HG02759 (cell line): ENCODE data around the gene SEC22C.

Source experiments
- ATAC-seq: cut with Tn5 transposase; IDR thresholded peaks from one replicate; pipeline ENCODE4 v1.9.1; 2021; ENCODE audit warnings: mild to moderate bottlenecking, moderate library complexity; ENCODE audit not compliant: unreplicated experiment

SEC22C gene

GRCh38 chr3:42539871-42540714 lies 41.7 kb downstream of the SEC22C start:
- ATAC-seq: peak; percentile 70

- ATAC-seq: no peak
These were observed 44.4 kb downstream of the SEC22C start for GRCh38 chr3:42537350-42537749.

GRCh38 chr3:42535981-42536784 lies 45.6 kb downstream of the SEC22C start:
- ATAC-seq: no peak

- no peak for ATAC-seq
These were observed 48.4 kb downstream of the SEC22C start for GRCh38 chr3:42533161-42533897.

- ATAC-seq: no peak
These were observed 49.5 kb downstream of the SEC22C start for GRCh38 chr3:42532229-42532628.

GRCh38 chr3:42531470-42531869 lies 50.3 kb downstream of the SEC22C start:
- ATAC-seq: no peak

- no peak for ATAC-seq
These were observed 51.7 kb downstream of the SEC22C start for GRCh38 chr3:42530073-42530472.

- ATAC-seq: no peak
These were observed 52.3 kb downstream of the SEC22C start for GRCh38 chr3:42529468-42529867.

GRCh38 chr3:42527368-42527917 lies 54.3 kb downstream of the SEC22C start:
- no peak for ATAC-seq

- ATAC-seq: no peak
These were observed 55.0 kb downstream of the SEC22C start for GRCh38 chr3:42526616-42527367.

GRCh38 chr3:42525736-42526345 lies 55.9 kb downstream of the SEC22C start:
- ATAC-seq: no peak

GRCh38 chr3:42525212-42525611 lies 56.6 kb downstream of the SEC22C start:
- no peak for ATAC-seq

GRCh38 chr3:42524751-42525150 lies 57.0 kb downstream of the SEC22C start:
- ATAC-seq: no peak

- ATAC-seq: no peak
These were observed 60.9 kb downstream of the SEC22C start for GRCh38 chr3:42520906-42521305.

- ATAC-seq: no peak
These were observed 61.4 kb downstream of the SEC22C start for GRCh38 chr3:42520336-42520735.

GRCh38 chr3:42519568-42519962 lies 62.2 kb downstream of the SEC22C start:
- ATAC-seq: no peak

- ATAC-seq: no peak
These were observed 62.8 kb downstream of the SEC22C start for GRCh38 chr3:42518800-42519567.

GRCh38 chr3:42517117-42517516 lies 64.7 kb downstream of the SEC22C start:
- no peak for ATAC-seq

GRCh38 chr3:42516443-42516842 lies 65.3 kb downstream of the SEC22C start:
- ATAC-seq: no peak
